Stimulated activated effector memory CD8-positive, alpha-beta T cell treated with anti-CD3 and anti-CD28 coated beads, Interleukin-12 subunit alpha, Interleukin-12 subunit beta, amount 100 ng/mL, for 72 hours (primary cell): ENCODE data around the gene SFMBT2.

Experiments used
- ATAC-seq: fragments of 150-1000 bp; cut with Tn5 transposase; 2 replicates; pipeline ENCODE4 v1.10.0; 2021
- DNase-seq, 2 donors: peaks; one replicate each; pipeline ENCODE4 v3.0.0; 2021 to 2022; ENCODE audit warnings: low spot score in 2 of 2
- H3K27ac Mint-ChIP-seq: one replicate; pipeline ENCODE4 v1.8.0; 2022; ENCODE audit warnings: mild to moderate bottlenecking, mixed read lengths
- H3K36me3 Mint-ChIP-seq: one replicate; pipeline ENCODE4 v1.8.0; 2022; ENCODE audit warnings: mild to moderate bottlenecking, mixed read lengths
- H3K4me1 Mint-ChIP-seq: one replicate; pipeline ENCODE4 v1.8.0; 2022; ENCODE audit warnings: mixed read lengths
- H3K4me3 Mint-ChIP-seq: one replicate; pipeline ENCODE4 v1.8.0; 2022; ENCODE audit warnings: mild to moderate bottlenecking, mixed read lengths
- H3K9me3 Mint-ChIP-seq: one replicate; pipeline ENCODE4 v1.8.0; 2022; ENCODE audit warnings: mixed read lengths

SFMBT2 gene

DNA sequence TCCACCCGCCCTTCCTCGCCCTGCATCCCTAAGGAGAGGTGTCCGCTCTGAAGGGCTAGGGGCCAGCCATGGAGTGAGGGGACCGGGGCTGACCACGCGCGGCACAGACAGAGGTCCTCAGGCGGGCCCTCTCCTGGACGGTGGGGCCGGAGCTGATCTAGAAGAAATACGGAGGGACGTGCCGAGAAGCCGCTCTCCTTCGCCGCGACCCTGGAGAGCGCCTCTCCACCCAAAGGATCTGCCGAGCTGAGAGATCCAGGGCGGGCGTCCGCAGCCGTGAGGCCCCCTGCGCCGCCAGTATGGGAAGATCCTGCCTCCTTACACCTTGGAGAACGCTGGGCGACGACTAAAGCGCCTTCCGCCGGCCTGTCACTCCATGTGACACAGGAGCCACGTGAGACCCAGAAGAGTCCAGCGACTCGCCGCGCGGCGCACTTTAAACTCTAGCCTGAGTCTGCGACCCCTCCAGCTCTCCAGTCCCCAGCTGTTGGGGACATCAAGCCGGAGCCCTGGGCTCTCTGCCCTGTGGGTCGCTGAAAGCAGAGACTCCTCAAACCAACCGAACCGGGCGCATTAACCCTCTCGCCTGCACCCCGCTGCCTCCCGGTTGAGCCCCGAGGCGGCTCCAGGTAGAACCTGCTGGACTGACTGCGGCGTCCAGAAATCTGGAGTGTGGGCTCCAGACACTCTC lies 1.5 kb upstream of the SFMBT2 start:
- peak overlapping the region; percentile 97 for H3K4me3 Mint-ChIP-seq
- peaks cover 29% of the 10 kb centered on the region for H3K36me3 Mint-ChIP-seq
- H3K4me1 Mint-ChIP-seq, result peaks cover 32% of the 10 kb centered on the region
- no peaks in the 10 kb centered on the region for H3K9me3 Mint-ChIP-seq
- no peak for ATAC-seq
- H3K27ac Mint-ChIP-seq, result no peak overlapping the region
- DNase-seq, result peak in 1 of 2 donors; percentile 55

DNA sequence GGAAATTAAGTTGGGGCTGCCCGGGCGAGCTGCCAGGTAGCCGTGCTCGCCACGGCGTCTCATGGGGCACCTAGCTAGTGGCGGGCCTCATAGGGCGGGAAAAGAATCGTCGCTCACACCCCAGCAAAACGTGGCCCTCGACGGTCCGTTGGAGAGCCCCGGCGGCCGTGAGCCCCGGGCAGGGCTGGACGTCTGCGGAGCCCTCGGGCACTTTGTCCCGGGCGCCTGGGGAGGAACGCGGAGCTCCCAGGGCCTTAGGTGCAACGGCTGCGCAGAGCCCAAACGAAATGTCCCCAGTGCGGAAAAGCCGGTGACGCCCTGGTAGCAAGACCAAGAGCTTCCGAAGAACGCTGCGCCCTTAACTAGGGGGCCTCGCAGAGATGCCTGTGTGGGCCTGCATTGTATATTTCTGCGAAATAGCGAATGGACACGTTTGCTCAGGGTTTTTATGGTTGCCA lies 866 bp upstream of the SFMBT2 start:
- Mint-ChIP-seq H3K4me1 (peaks cover 39% of the 10 kb centered on the region), H3K9me3 (no peaks in the 10 kb centered on the region), H3K36me3 (peaks cover 29% of the 10 kb centered on the region), H3K4me3 (peak overlapping the region; percentile 97), H3K27ac (peak overlapping the region; percentile 96)
- DNase-seq, result peak in 1 of 2 donors; percentile 69
- ATAC-seq, result no peak

DNA sequence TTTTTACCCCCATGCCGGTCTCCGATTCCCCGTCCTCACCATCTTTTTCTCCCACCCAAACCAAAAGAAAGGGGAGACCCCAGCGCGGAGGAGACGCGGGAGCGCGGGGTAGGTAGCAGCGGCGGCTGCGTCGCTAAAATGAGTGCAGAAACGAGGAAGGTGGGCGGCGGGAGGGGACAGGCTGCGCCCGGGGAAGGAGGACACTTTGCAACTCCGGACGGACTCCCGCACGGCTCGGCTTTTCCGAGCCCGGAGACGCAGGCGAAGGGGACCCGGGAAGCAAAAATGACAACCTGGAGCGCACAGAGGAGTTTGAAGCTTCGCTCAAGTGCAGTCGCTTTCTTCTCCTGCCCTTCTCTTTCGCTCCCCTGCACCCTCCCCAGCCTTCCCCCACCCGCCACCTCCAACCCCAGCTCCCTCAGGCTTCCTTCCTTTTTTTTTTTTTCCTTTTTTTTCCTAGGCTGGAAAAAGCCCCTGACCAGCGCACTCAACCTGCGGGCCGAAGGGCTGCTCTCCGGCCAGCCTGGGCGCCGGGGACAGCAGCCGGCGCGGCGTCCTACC lies 453 bp downstream of the SFMBT2 start:
- H3K9me3 Mint-ChIP-seq, result no peaks in the 10 kb centered on the region
- peak overlapping the region; percentile 96 for H3K27ac Mint-ChIP-seq
- H3K4me1 Mint-ChIP-seq, result peaks cover 52% of the 10 kb centered on the region
- DNase-seq, result peak; percentile 16 to 74
- ATAC-seq, result peak; percentile 17
- H3K36me3 Mint-ChIP-seq, result peaks cover 38% of the 10 kb centered on the region
- H3K4me3 Mint-ChIP-seq, result peak overlapping the region; percentile 97

DNA sequence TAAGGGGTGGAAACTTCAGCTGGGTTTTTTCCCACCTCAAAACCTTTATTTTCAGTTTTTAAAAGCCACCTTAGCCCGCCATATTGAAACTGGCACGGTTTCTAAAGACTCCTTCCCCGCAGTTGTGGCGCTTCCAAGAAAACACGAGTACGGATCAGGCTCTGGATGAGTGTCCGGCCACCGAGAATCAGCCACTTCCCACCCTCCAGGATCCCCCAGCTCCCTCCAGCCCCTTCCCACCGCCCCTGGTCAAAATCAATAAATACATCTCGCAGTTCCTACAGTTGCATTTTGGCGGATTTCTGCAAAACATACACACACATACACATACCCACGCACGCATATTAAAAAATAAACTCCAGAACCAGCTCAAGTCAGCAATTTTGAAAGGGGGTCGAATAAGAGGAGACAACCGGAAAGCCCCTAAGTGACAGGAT lies 1.1 kb downstream of the SFMBT2 start:
- H3K4me3 Mint-ChIP-seq, result peak overlapping the region; percentile 97
- ATAC-seq, result peak; percentile 1
- no peak for DNase-seq
- H3K36me3 Mint-ChIP-seq, result peaks cover 41% of the 10 kb centered on the region
- no peaks in the 10 kb centered on the region for H3K9me3 Mint-ChIP-seq
- peaks cover 59% of the 10 kb centered on the region for H3K4me1 Mint-ChIP-seq
- peak overlapping the region; percentile 96 for H3K27ac Mint-ChIP-seq

DNA sequence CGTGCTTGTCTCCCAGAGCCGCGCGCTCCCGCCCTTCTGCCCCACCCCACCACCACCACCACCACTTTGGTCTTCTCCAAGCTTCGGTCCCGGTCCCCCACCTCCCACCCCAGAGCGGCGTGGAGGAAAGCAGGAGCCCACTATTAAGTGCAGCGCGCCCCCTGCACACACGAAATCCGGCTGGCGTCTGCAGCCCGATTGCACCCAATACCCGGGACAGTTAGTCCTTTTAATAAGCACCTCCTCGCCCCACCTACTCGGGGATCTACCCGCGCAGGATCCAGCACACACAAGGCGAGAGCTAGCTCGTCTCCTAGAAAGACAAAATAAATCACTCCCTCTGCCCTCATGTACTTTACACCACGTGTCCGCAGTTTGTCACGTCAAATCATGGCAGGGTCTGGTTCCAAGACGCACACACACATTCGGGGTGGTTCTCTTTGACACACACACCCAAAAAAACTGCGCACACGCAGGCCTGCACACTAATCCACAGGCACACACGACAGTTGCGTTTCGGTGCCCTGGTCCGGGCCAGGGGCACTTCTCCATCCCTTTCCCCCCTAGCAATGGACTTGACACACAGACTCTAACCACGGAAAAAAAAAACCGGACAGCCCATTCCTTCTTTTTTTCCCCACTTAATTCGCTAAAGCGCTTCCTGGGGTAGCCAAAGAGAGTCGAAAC lies 1.6 kb downstream of the SFMBT2 start:
- H3K27ac Mint-ChIP-seq, result peak overlapping the region; percentile 96

DNA sequence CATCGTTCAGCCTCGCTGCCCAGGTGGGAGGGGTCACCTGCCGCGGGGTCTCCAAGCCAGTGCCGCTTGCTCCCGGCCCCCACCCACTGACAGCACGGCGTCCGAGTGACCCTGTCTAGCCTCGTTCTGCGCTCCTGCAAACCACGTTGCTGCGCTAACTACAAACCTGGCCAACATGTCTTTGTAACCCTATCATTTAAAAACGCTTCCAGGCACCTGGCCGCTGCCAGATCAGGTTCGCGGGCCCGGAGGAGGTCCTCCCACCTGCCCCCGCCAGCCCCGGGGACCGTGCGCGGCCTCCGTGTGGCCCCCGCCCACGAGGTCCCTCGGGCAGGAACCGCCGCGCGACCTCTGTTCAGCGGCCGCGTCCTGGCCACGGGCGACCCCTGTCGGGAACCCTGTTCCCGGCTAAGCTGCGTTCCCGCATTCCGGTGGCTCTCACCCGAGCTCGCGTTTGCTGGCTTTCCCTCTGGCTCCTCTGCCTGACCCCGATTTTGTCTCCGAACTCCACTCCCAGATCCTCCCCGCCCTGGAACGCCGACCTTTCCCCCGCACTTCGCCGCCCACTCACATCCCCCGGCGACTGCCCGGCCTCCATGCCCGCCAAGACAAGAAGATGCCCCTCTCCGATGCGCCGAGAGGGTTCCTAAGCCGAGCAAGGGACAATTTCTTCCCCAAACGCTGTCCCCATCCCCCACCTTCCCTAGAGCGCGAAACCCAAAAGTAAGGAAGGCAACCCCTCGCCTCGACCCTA lies 2.4 kb downstream of the SFMBT2 start:
- DNase-seq (peak; percentile 47 to 81), ATAC-seq (peak; percentile 50)
- Mint-ChIP-seq H3K4me3 (peak overlapping the region; percentile 97), H3K36me3 (peaks cover 41% of the 10 kb centered on the region), H3K27ac (peak overlapping the region; percentile 96), H3K9me3 (no peaks in the 10 kb centered on the region), H3K4me1 (peaks cover 68% of the 10 kb centered on the region)

More for the DNA sequence above, 1.6 kb downstream of the SFMBT2 start:
- Mint-ChIP-seq H3K9me3 (no peaks in the 10 kb centered on the region), H3K4me3 (peak overlapping the region; percentile 97), H3K4me1 (peaks cover 64% of the 10 kb centered on the region), H3K36me3 (peaks cover 41% of the 10 kb centered on the region)
- DNase-seq (peak; percentile 28 to 80), ATAC-seq (peak; percentile 77)

DNA sequence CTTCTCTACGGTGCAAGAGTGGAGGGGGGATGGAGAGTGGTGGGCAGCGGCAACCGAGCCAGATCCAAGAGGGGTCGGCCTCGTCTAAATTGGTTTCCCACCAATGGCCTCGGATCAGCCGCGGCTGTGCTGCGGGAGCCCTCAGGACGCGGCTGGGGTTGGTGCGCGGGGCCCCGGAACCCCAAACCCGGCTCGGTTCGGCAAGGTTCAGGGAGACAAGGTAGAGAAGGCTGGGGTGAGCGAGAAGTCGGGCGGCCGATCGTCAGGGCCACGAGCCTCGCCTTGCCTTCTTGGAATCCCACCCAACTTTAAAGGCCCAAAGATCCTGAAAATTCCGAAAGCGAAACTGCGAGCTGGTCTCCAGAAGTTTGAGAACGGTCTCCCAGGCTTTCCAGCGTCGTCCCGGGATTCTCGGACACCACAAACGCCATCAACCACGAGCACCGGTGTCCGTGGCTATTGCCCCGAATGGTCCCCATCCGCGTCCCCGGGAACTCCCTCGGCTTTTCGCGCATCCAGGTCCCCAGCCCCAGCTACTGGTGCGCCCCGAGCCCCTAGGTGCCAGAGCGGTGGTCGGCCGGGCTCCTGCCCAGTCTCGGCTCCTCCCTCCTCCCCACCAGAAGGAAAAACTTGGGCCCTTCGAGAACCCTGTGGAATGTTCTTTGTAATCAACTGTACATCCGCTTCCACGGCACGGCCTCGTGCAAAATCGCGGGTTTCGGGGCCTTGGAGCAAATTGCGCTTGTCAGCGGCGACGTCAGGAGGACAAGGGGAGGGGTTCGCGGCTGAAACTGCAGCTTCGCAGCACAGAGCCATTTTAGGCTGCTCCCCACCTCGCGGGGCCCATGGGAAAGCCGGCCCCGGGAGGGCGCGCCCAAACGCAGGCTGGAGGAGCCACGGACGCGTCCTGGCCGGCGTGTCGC lies 3.2 kb downstream of the SFMBT2 start:
- DNase-seq, result peak; percentile 13 to 59
- peak; percentile 3 for ATAC-seq
- Mint-ChIP-seq H3K9me3 (no peaks in the 10 kb centered on the region), H3K4me3 (peak overlapping the region; percentile 97), H3K36me3 (peaks cover 41% of the 10 kb centered on the region), H3K27ac (no peak overlapping the region), H3K4me1 (peaks cover 68% of the 10 kb centered on the region)

DNA sequence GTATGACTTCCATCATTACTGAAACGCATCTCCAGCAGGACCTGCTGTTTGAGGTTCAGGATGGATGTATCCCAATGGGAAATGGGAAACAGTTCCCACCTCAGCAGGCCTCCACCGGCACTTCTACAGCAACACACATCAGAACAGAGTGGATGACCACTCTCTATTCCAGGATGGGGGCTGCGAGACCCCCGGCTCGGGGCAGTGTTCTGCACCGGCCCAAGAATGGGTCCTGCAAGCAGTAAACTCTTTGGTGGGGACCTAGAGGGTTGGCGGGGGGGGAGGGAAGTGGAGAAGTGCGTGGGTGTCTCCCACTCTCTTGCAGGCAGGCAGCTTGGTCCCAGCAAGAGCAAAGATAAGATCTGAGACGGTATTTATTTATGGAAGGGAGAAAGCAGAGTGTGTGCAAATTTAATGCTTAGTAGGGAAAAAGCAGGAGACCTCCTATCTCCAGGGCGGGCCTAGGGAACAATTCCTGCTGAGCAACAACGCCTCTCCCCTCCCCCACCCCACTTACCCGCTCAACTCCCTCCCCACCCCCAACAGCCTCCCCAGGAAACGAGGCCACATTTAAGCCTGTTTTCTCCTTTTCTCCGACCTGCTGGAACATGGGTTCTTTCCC lies 4.0 kb downstream of the SFMBT2 start:
- ATAC-seq, result no peak
- no peak for DNase-seq
- Mint-ChIP-seq H3K4me1 (peaks cover 62% of the 10 kb centered on the region), H3K4me3 (peak overlapping the region; percentile 97), H3K27ac (peak overlapping the region; percentile 71), H3K36me3 (peaks cover 43% of the 10 kb centered on the region), H3K9me3 (no peaks in the 10 kb centered on the region)

DNA sequence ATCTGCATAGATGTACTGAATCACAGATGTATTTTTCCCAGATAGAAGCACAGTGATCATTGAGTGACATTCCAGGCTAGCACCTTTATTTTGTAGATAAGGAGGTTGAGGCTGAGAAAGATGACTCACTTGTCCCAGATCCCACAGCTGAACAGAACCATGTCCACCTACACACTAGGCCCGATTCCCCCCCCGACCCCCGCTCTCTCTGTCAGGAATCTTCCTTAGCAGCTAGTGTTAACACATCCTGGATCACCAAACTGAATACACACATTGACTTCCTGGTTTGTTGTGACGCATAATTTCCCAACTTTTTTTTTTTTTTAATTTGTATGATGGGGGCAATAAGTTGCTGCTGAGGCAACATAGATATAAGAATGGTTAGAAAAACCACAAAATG lies 5.2 kb downstream of the SFMBT2 start:
- Mint-ChIP-seq H3K9me3 (no peaks in the 10 kb centered on the region), H3K36me3 (peaks cover 38% of the 10 kb centered on the region), H3K4me1 (peaks cover 58% of the 10 kb centered on the region), H3K27ac (peak overlapping the region; percentile 71), H3K4me3 (no peak overlapping the region)
- ATAC-seq (no peak), DNase-seq (no peak)

DNA sequence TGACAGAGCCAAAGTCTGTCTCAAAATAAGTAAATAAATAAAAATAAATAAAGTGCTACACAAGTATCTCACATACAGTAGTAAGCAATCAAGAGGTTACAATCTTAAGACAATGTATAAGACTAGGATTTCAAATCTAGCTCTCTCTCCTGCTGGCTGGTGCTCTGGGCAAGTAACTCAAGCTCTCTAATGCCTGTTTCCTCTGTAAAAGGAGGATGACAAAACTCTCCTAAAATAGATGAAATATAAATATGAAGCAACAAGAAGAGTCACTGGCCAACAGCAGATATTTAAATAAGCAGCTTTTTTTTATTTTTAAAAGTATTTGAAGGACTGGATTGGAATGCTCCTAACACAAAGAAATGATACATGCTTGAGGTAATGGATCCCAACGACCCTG lies 7.2 kb downstream of the SFMBT2 start:
- Mint-ChIP-seq H3K4me3 (no peak overlapping the region), H3K9me3 (no peaks in the 10 kb centered on the region), H3K27ac (peak overlapping the region; percentile 72), H3K36me3 (peaks cover 19% of the 10 kb centered on the region), H3K4me1 (peaks cover 61% of the 10 kb centered on the region)
- no peak for ATAC-seq
- DNase-seq, result no peak

DNA sequence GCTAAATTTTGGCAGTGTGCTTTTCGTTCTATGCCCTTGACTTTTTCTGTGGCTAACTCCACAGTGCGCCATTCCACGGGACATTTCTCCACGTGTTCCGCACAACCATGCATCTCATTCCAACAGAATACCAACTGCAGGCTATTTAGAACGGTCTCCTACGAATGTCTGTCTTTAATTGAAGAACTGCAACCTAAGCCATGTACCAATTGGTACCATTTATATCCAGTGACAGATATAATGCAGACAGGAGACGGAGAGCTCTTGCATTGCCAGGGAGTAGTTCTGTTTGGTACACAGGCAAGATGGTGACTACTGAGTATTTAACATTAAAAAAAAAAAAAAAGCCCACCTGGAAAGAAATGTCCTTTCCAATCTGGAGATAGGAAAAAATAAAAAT lies 9.1 kb downstream of the SFMBT2 start:
- Mint-ChIP-seq H3K27ac (no peak overlapping the region), H3K9me3 (no peaks in the 10 kb centered on the region), H3K36me3 (peaks cover 22% of the 10 kb centered on the region), H3K4me1 (peaks cover 66% of the 10 kb centered on the region), H3K4me3 (no peak overlapping the region)
- ATAC-seq (no peak), DNase-seq (no peak)

DNA sequence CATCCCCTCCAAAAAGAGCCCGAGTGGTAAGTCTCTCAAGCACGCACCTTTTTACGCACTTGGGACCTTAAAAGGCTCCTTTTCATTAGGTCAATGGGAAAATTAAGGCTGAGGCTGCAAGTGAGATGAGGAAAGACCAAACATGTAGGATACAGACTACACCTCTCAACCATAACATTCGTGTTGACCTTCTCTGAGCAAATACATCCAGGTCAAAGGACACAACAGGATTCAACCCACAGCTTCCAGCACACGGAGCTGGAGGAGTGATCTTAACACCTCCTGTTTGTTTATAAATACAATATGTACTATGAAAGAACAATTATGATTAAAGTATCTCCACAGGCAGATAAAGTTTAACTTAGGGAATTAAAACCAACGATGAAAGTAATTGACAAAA lies 9.7 kb downstream of the SFMBT2 start:
- Mint-ChIP-seq H3K4me1 (peaks cover 66% of the 10 kb centered on the region), H3K27ac (no peak overlapping the region), H3K36me3 (peaks cover 21% of the 10 kb centered on the region), H3K9me3 (no peaks in the 10 kb centered on the region), H3K4me3 (no peak overlapping the region)
- no peak for DNase-seq
- ATAC-seq, result no peak

DNA sequence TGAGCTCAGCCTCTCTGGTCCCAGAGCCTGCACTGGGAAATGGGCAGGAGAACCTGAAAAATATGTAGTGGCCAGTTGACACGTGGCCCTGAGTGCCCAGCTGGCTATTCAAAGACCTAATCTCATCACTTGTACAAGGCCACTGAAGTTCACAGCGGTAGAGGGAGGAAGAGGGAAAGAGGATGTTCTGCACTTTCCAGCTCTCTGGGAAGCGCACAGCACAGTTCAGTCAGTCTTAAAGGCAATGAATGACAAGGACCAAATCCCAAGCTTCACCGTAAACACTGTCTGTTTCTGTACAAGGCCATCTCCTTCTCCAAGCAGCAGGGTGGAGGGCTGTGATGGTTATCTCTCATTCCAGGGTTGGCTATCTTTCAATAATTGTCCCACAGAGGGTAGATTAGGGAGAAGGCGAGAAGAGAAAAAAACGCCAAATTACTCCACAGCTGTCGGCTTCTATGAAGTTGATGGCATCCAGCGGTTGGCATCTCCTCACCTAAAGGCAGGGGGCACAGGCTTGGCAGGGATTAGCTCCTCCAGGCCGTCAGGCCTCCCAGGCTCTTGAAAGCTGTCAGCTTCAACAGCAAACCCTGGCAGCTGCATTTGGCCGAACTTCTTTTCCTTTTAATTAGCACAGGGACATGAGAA lies 10.6 kb downstream of the SFMBT2 start:
- no peak for ATAC-seq
- Mint-ChIP-seq H3K36me3 (peaks cover 18% of the 10 kb centered on the region), H3K9me3 (no peaks in the 10 kb centered on the region), H3K27ac (peak overlapping the region; percentile 56), H3K4me3 (no peak overlapping the region), H3K4me1 (peaks cover 66% of the 10 kb centered on the region)
- no peak for DNase-seq
